ENCODE measurements around the gene PHLPP1.

DNA sequence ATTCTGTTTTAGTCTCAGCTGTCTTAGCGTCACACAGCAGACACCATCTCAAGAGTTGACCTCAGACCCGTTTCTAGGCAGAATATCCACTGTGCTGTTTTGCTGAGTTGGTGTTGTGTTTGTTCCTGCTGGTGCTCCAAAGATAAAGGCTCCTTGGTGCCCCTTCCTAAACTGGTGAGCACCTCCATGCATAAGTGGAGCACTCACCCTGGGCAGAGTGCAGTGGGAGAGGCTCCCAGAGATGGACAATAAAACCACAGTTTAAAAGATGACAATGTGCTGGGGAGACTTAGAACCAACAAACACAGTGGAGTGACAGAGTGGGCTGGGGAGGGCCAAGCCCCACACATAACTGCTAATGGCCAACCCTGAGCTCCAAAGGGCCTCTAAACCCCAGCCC is 271.1 kb downstream of the PHLPP1 start:
- TF ChIP-seq, protein P1, sequence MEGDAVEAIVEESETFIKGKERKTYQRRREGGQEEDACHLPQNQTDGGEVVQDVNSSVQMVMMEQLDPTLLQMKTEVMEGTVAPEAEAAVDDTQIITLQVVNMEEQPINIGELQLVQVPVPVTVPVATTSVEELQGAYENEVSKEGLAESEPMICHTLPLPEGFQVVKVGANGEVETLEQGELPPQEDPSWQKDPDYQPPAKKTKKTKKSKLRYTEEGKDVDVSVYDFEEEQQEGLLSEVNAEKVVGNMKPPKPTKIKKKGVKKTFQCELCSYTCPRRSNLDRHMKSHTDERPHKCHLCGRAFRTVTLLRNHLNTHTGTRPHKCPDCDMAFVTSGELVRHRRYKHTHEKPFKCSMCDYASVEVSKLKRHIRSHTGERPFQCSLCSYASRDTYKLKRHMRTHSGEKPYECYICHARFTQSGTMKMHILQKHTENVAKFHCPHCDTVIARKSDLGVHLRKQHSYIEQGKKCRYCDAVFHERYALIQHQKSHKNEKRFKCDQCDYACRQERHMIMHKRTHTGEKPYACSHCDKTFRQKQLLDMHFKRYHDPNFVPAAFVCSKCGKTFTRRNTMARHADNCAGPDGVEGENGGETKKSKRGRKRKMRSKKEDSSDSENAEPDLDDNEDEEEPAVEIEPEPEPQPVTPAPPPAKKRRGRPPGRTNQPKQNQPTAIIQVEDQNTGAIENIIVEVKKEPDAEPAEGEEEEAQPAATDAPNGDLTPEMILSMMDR (IDR thresholded peaks at IDR 0.05) = no peak
- no peak for TF ChIP-seq POLR2A (IDR thresholded peaks at IDR 0.05)
